ENCODE measurements around the gene UBTD1.

The UBTD1 gene

GRCh38 chr10:97456034-97456685 lies 42.6 kb upstream of the UBTD1 start:
- H3K9me3 ChIP-seq (ENCODE audit: severe bottlenecking) = no peaks in the 10 kb centered on the region
- DNase-seq = no peak
- H3K27ac ChIP-seq = no peak overlapping the region
- no peak for TF ChIP-seq CTCF (IDR thresholded peaks at IDR 0.05; ENCODE audit: low read depth, low read length)
- peaks cover 95% of the 10 kb centered on the region for H3K36me3 ChIP-seq
- H3K4me3 ChIP-seq (ENCODE audit: low read depth, low read length) = no peak overlapping the region
- H3K27me3 ChIP-seq (ENCODE audit: insufficient read depth, low read depth, severe bottlenecking) = no peaks in the 10 kb centered on the region

- no peak for TF ChIP-seq CTCF (IDR thresholded peaks at IDR 0.05; ENCODE audit: low read depth, low read length)
Observed at GRCh38 chr10:97456686-97457065, 42.0 kb upstream of the UBTD1 start.

GRCh38 chr10:97459111-97459510 lies 39.6 kb upstream of the UBTD1 start:
- Histone ChIP-seq H3K9me3 (ENCODE audit: severe bottlenecking) (no peaks in the 10 kb centered on the region), H3K36me3 (peaks cover 95% of the 10 kb centered on the region), H3K27me3 (ENCODE audit: insufficient read depth, low read depth, severe bottlenecking) (no peaks in the 10 kb centered on the region), H3K27ac (no peak overlapping the region), H3K4me3 (ENCODE audit: low read depth, low read length) (no peak overlapping the region)
- TF ChIP-seq CTCF (IDR thresholded peaks at IDR 0.05; ENCODE audit: low read depth, low read length) = no peak
- no peak for DNase-seq

More at GRCh38 chr10:97456686-97457065, 42.0 kb upstream of the UBTD1 start:
- H3K9me3 ChIP-seq (ENCODE audit: severe bottlenecking) = no peaks in the 10 kb centered on the region
- no peak for DNase-seq
- no peak overlapping the region for H3K27ac ChIP-seq
- no peaks in the 10 kb centered on the region for H3K27me3 ChIP-seq (ENCODE audit: insufficient read depth, low read depth, severe bottlenecking)
- H3K36me3 ChIP-seq = peaks cover 95% of the 10 kb centered on the region
- H3K4me3 ChIP-seq (ENCODE audit: low read depth, low read length) = no peak overlapping the region

GRCh38 chr10:97459933-97460332 lies 38.8 kb upstream of the UBTD1 start:
- no peak for DNase-seq
- H3K27me3 ChIP-seq (ENCODE audit: insufficient read depth, low read depth, severe bottlenecking) = no peaks in the 10 kb centered on the region
- no peak overlapping the region for H3K4me3 ChIP-seq (ENCODE audit: low read depth, low read length)
- TF ChIP-seq CTCF (IDR thresholded peaks at IDR 0.05; ENCODE audit: low read depth, low read length) = no peak
- H3K36me3 ChIP-seq = peaks cover 99% of the 10 kb centered on the region
- no peak overlapping the region for H3K27ac ChIP-seq
- H3K9me3 ChIP-seq (ENCODE audit: severe bottlenecking) = no peaks in the 10 kb centered on the region

- DNase-seq = no peak
- Histone ChIP-seq H3K27me3 (ENCODE audit: insufficient read depth, low read depth, severe bottlenecking) (no peaks in the 10 kb centered on the region), H3K36me3 (peaks cover 99% of the 10 kb centered on the region), H3K4me3 (ENCODE audit: low read depth, low read length) (no peak overlapping the region), H3K9me3 (ENCODE audit: severe bottlenecking) (no peaks in the 10 kb centered on the region), H3K27ac (no peak overlapping the region)
- TF ChIP-seq CTCF (IDR thresholded peaks at IDR 0.05; ENCODE audit: low read depth, low read length) = no peak
Observed at GRCh38 chr10:97462309-97462708, 36.4 kb upstream of the UBTD1 start.

Data from WERI-Rb-1 (cell line).